K562 treated with DMSO at 1 percent for 48 hours (cell line): ENCODE data around the gene ATXN7L1. TPM values are rescaled to one million over a fixed set of nuclear protein-coding genes. Genes with fewer than 3 reads are reported as not detected.

Experiments
- total RNA-seq: library from RNA; unstranded; fragments of 300-600 nt; gene quantifications from 2 replicates; pipeline ENCODE4 v1.2.3, GENCODE V29; 2022; ENCODE audit warnings: low replicate concordance; ENCODE audit errors: extremely low read depth

Gene ATXN7L1, protein sequence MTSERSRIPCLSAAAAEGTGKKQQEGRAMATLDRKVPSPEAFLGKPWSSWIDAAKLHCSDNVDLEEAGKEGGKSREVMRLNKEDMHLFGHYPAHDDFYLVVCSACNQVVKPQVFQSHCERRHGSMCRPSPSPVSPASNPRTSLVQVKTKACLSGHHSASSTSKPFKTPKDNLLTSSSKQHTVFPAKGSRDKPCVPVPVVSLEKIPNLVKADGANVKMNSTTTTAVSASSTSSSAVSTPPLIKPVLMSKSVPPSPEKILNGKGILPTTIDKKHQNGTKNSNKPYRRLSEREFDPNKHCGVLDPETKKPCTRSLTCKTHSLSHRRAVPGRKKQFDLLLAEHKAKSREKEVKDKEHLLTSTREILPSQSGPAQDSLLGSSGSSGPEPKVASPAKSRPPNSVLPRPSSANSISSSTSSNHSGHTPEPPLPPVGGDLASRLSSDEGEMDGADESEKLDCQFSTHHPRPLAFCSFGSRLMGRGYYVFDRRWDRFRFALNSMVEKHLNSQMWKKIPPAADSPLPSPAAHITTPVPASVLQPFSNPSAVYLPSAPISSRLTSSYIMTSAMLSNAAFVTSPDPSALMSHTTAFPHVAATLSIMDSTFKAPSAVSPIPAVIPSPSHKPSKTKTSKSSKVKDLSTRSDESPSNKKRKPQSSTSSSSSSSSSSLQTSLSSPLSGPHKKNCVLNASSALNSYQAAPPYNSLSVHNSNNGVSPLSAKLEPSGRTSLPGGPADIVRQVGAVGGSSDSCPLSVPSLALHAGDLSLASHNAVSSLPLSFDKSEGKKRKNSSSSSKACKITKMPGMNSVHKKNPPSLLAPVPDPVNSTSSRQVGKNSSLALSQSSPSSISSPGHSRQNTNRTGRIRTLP
- total RNA-seq = not detected in 2 replicates

DNA sequence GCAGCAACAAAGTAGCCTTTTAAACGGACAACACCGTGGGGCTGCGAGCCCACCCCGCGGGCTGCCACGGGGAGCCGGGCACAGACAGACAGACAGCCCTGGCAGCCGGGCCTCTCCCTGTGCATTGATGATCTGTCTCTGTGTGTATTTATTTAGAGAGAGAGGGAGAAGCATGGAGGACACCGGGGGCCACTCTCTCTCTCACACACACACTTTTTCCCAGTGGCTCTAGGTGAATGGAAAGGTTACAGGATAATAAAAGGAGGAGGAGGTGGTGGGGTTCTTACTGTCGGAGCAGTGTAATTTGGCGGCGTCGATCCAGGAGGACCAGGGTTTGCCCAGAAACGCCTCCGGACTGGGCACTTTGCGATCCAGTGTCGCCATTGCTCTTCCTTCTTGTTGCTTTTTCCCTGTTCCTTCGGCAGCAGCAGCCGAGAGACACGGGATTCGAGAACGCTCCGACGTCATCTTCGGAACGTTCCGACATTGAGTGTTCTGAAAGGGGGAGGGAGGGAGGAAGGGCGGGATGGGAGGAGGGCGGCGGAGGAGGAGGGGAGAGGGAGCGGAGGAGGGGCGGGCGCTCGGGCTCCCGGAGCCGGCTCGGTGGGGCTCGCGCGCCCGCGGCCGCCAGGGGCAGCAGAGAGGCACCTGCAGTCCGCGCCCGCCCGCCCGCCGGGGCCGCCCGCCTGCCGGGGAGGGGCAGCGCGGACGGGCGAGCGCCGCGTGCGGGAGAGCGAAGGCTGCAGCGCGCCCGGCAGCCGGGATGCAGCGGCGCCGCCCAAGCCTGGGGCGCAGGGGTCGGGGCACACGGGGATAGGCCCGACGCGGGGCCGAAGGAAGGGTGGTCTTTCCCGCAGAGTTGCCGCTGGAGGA is at the start of gene ATXN7L1:
Gene ATXN7L1 (minus strand): TSS at position 509 of the 873 bp plus-strand sequence. CDS start 41 bp downstream, at position 468.

DNA sequence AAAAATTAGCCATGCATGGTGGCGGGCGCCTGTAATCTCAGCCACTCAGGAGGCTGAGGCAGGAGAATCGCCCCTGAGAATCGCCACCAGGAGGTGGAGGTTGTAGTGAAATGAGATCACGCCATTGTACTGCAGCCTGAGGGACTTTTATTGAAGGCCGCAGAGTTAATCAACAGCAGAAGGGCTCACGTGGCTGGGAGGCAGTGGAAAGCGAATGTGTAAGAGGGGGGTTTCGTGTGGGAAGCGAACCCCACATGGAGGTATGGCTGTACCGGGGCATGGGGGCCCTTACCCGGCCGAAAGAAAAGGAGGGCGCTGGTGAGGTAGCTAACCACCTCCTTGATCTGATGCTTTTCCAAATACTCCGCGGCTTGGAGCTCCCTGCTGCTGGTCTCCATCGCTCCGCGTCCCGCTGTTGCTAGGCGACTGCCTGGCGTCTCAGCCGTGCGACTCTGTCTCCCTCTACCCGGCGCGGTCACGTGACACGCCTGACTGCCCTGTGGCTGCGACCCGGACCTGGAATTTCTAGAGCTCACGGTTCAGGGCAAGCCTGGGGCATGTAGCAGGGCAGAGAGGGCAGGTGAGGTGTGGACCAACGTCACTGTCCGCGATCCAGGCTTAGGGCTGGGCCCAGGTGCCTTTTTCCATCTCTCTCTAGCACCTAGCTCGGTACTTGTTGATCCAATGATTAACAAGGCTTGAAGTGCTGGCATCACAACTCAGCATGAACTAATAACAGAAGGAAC is 295.2 kb downstream of the ATXN7L1 start, which contains the start of gene EFCAB10:
Gene EFCAB10 (minus strand): TSS at position 428 of the 746 bp plus-strand sequence. CDS start 30 bp downstream, at position 398.

Other genes starting within 250 kb of the ATXN7L1 start
- gene CDHR3, start 86.7 kb upstream of the ATXN7L1 start, total RNA-seq = not detected in 2 replicates
- not detected in 2 replicates for gene SYPL1, start 235.7 kb upstream of the ATXN7L1 start, total RNA-seq